SK-N-MC (cell line): Measurements from ENCODE around the gene ZNF831.

ENCODE experiments used
- DNase-seq: peaks from one replicate; pipeline ENCODE4 v3.0.0-alpha.2; 2011; ENCODE audit warnings: low read depth, low spot score
- H3K27ac ChIP-seq: fragments of 200-600 bp; sonication (generic); 2 replicates; pipeline ENCODE4 v1.5.1; 2016; ENCODE audit warnings: mixed run types
- H3K36me3 ChIP-seq: fragments of 200-600 bp; sonication (generic); 2 replicates; pipeline ENCODE4 v1.6.1; 2017; ENCODE audit warnings: antibody characterized with exemption, low read length, mixed read lengths; ENCODE audit not compliant: insufficient read depth
- H3K4me3 ChIP-seq: fragments of 200-600 bp; sonication (generic); 2 replicates; pipeline ENCODE4 v1.5.1; 2016
- H3K9ac ChIP-seq: fragments of 200-600 bp; sonication (generic); 2 replicates; pipeline ENCODE4 v1.8.0; 2017; ENCODE audit warnings: mixed run types, mixed read lengths; ENCODE audit not compliant: insufficient read length
- H3K9me3 ChIP-seq: fragments of 200-600 bp; sonication (generic); 2 replicates; pipeline ENCODE4 v1.6.1; 2017; ENCODE audit warnings: low read depth, mild to moderate bottlenecking, antibody characterized with exemption, low read length, moderate library complexity, mixed read lengths
- EZH2 ChIP-seq: fragments of 200-600 bp; sonication (generic); IDR thresholded peaks from one replicate; pipeline ENCODE4 v1.6.1; 2017; ENCODE audit warnings: antibody characterized with exemption
- FOXP2 ChIP-seq: optimal IDR thresholded peaks from 2 replicates; pipeline ENCODE3; 2011; ENCODE audit warnings: mild to moderate bottlenecking, moderate library complexity; ENCODE audit not compliant: insufficient read depth; ENCODE audit errors: extremely low read length, control extremely low read depth
- POLR2AphosphoS5 ChIP-seq: IDR thresholded peaks from 2 replicates; pipeline ENCODE4 v1.6.1; 2012; ENCODE audit warnings: mild to moderate bottlenecking, low read depth, low read length, borderline replicate concordance

ZNF831 gene

DNA sequence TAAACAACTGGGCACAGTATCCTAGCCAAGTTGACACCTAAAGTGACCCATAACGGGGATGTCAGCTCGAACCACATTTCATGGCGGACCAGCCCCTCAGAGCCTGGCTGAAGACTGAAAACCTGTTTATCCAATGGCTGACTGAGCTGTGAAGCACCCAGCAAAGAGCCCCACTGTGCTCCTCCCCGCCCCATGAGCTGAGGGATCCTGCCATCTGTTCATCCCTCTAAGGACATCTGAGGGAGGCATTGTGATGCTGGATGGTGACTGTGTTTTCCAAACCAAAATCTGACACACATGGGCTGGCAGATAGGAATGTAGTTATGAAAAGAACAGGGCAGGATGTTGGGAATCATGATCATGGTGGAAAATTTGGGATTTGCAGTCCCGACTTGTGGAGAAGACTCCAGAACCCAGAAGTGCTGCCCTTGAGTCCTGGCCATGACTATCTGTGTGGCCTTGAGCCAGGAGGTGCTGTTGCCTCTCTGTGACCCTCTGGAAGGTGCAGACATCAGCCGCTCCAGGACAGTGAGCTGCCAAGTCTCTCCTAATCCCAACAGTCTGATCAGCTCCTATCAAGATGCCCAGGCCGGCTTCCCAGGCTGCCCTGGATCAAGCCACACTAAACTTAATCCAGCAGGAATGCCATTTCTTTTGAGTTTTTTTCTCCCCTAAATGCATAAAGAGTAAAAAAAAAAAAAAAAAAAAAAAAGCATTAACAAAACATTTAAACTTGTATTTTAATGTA lies 142.5 kb downstream of the ZNF831 start:
- Histone ChIP-seq H3K9me3 (no peaks in the 10 kb centered on the region), H3K36me3 (no peaks in the 10 kb centered on the region), H3K27ac (no peak overlapping the region), H3K4me3 (no peak overlapping the region), H3K9ac (no peak overlapping the region)
- TF ChIP-seq POLR2AphosphoS5 (no peak), FOXP2 (no peak), EZH2 (no peak)
- DNase-seq: no peak

DNA sequence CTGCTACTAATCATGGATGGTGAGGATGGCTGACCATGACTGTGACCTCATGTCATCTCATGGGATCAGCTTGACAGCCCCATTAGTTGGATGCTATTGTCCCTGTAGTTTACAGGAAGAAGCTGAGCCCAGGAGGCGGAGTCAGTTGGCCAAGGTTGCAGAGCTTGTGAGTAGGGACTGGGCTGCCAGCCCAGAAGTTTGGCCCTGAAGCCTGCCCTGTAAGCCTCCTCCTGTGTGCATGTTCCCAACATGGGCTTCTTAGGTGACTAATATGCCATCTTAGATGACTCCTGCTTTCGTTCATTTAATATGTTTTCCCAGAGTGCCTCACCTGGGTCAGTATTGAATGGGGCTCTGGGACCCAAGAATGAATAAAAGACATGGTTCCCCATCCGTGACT lies 143.6 kb downstream of the ZNF831 start:
- Histone ChIP-seq H3K9me3 (no peaks in the 10 kb centered on the region), H3K9ac (no peak overlapping the region), H3K4me3 (no peak overlapping the region), H3K27ac (no peak overlapping the region), H3K36me3 (no peaks in the 10 kb centered on the region)
- DNase-seq: no peak
- TF ChIP-seq EZH2 (no peak), POLR2AphosphoS5 (no peak), FOXP2 (no peak)
